PFSK-1 (cell line): Measurements from ENCODE around the gene COL23A1.

Experiments used
- FOXP2 ChIP-seq: optimal IDR thresholded peaks from 2 replicates; pipeline ENCODE3; 2011; ENCODE audit warnings: borderline replicate concordance, control low read depth, inconsistent platforms; ENCODE audit not compliant: insufficient read depth; ENCODE audit errors: extremely low read length, extremely low read depth
- POLR2AphosphoS5 ChIP-seq: IDR thresholded peaks from 2 replicates; pipeline ENCODE4 v1.6.1; 2012; ENCODE audit warnings: low read depth, mild to moderate bottlenecking, control low read depth, low read length, moderate library complexity
- SIN3A ChIP-seq: IDR thresholded peaks from 2 replicates; pipeline ENCODE4 v1.6.1; 2012; ENCODE audit warnings: mild to moderate bottlenecking, low read length, moderate library complexity, borderline replicate concordance; ENCODE audit not compliant: insufficient read depth
- TAF1 ChIP-seq: IDR thresholded peaks from 2 replicates; pipeline ENCODE4 v1.6.1; 2012; ENCODE audit warnings: low read length, control low read depth, borderline replicate concordance; ENCODE audit not compliant: insufficient read depth
- TF ChIP-seq, protein P1 (sequence below), 2 experiments: IDR thresholded peaks; 2 replicates each; pipeline versions ENCODE4 v1.6.1 to v1.8.0; 2011 to 2012; ENCODE audit warnings: low read depth in 2 of 2, low read length in 2 of 2, control low read depth in 1 of 2, inconsistent platforms in 1 of 2, mild to moderate bottlenecking in 1 of 2, moderate library complexity in 1 of 2; ENCODE audit not compliant: insufficient read depth in 1 of 2

COL23A1 gene

DNA sequence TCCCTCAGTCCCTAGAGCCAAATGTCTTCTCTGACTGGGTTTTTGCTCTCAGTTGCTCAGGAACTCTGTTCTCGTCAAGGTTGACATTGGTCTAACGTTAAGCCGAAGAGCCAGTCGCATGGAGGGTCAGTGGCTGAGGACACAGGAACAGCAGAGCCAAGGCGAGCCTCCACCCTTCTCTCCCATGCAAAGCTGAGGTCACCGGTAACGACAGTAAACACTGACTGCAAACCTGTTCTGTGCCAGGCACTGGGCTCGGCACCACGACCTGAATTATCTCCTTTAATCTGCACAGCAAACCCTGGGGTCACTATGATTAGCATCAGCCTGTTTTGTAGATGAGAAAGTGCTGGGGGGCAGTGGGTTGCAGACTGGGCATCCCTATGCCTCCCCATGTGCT, 171.0 kb downstream of the COL23A1 start:
- no peak for TF ChIP-seq FOXP2
- TF ChIP-seq POLR2AphosphoS5, result no peak
- TF ChIP-seq SIN3A, result no peak
- TF ChIP-seq, protein P1, sequence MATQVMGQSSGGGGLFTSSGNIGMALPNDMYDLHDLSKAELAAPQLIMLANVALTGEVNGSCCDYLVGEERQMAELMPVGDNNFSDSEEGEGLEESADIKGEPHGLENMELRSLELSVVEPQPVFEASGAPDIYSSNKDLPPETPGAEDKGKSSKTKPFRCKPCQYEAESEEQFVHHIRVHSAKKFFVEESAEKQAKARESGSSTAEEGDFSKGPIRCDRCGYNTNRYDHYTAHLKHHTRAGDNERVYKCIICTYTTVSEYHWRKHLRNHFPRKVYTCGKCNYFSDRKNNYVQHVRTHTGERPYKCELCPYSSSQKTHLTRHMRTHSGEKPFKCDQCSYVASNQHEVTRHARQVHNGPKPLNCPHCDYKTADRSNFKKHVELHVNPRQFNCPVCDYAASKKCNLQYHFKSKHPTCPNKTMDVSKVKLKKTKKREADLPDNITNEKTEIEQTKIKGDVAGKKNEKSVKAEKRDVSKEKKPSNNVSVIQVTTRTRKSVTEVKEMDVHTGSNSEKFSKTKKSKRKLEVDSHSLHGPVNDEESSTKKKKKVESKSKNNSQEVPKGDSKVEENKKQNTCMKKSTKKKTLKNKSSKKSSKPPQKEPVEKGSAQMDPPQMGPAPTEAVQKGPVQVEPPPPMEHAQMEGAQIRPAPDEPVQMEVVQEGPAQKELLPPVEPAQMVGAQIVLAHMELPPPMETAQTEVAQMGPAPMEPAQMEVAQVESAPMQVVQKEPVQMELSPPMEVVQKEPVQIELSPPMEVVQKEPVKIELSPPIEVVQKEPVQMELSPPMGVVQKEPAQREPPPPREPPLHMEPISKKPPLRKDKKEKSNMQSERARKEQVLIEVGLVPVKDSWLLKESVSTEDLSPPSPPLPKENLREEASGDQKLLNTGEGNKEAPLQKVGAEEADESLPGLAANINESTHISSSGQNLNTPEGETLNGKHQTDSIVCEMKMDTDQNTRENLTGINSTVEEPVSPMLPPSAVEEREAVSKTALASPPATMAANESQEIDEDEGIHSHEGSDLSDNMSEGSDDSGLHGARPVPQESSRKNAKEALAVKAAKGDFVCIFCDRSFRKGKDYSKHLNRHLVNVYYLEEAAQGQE (IDR thresholded peaks at IDR 0.05; ENCODE audit: insufficient read depth in 1 of 2, low read depth in 2 of 2, low read length in 2 of 2), result no peak
- TF ChIP-seq TAF1, result no peak

DNA sequence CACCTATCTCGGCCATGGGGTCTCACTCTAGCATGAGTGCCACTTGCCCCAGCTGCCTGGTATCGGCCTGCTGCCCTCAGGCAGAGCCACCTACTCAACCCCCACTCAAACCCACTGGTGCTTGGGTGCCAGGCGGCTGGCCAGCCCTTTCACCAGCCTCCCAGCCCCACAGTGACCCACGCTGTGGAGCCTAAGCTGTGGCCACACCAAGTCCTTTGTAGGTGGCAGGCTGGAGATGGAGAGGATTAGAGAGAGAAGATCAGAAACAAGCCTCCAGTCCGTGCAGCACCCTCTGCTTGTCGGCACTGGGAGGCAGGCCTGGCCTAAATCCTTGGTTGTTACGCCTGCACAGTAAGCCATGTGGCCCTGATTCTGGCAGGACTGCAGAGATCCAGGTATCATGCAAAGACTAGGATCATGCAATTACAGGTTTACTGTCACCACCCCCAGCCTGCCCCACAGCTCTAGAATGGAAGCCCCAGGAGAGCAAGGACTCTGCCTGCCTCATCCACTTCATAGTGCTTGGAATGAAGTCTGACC, 171.7 kb downstream of the COL23A1 start:
- TF ChIP-seq, protein P1 (IDR thresholded peaks at IDR 0.05; ENCODE audit: insufficient read depth in 1 of 2, low read depth in 2 of 2, low read length in 2 of 2), result no peak
- TF ChIP-seq TAF1 (no peak), SIN3A (no peak), POLR2AphosphoS5 (no peak), FOXP2 (no peak)

DNA sequence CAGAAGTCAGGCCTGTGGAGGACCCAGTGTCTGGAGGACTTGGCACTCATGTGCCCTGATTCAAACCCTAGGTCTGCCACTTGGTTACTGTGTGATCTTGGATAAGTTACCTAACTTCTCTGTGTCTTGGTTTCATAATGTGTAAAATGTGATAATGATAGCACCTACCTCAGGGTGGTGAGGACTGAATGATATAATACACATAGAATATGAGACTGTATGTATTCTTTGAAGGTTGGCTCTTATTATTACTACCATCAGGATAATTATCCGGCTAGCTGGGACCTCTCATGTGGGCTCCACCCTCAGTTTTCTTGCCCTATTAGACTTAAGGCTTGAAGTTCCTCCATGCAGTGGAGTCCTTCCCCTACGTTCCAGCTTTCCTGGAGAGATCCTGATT, 172.2 kb downstream of the COL23A1 start:
- TF ChIP-seq, protein P1 (IDR thresholded peaks at IDR 0.05; ENCODE audit: insufficient read depth in 1 of 2, low read depth in 2 of 2, low read length in 2 of 2), result no peak
- no peak for TF ChIP-seq SIN3A
- TF ChIP-seq FOXP2, result no peak
- TF ChIP-seq POLR2AphosphoS5, result no peak
- TF ChIP-seq TAF1, result no peak

DNA sequence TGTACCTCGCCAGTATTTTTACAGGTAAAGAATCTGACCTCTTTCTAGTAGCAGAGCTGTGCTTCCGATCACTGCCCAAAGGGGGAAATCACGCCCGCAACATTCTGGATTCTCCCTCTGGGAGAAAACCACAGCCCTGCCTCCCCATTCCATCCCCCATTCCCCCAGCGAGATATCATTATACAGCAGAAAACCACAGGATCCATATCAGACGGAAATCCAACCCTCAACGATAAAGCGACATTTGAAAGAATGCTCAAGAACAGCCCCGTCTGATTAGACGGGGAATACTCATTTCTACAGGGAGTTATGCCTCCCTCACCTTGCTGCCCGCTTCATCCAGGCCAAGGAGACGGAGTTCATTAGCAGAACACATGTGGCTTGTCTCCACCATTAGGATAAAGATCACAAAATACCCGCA, 172.8 kb downstream of the COL23A1 start:
- TF ChIP-seq FOXP2 (no peak), SIN3A (no peak), POLR2AphosphoS5 (no peak)

DNA sequence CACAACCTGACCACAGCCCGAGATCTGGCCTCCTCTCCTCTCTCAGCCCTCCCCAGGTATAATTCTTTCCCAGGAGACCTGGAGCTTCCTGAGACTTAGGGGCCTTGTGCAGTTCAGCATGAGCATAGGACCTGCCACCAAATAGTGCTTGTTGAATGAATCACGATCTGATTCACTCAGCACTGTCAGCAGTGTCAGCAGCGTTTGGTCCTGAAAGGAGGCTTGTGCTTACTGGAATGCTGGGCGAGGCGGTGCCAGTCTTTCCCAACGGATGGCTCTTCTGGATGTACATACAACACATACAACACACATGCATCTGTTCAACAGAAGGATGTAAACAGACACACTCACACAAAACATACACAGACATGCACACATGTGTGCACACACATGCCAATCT, 173.3 kb downstream of the COL23A1 start:
- TF ChIP-seq, protein P1 (IDR thresholded peaks at IDR 0.05; ENCODE audit: insufficient read depth in 1 of 2, low read depth in 2 of 2, low read length in 2 of 2), result no peak
